Activated T-cell treated with anti-CD3 and anti-CD28 coated beads for 1 hour (primary cell): ENCODE measurements around the gene EEFSEC.

ENCODE experiments used
- DNase-seq: peaks from one replicate; pipeline ENCODE4 v3.0.0-alpha.2; 2020; ENCODE audit warnings: low read depth

EEFSEC gene

GRCh38 chr3:128448491-128448890, 295.2 kb downstream of the EEFSEC start:
- DNase-seq, result no peak

- no peak for DNase-seq
Observed at GRCh38 chr3:128449111-128449638, 295.9 kb downstream of the EEFSEC start.

- no peak for DNase-seq
Observed at GRCh38 chr3:128452120-128452519, 298.8 kb downstream of the EEFSEC start.

GRCh38 chr3:128452678-128453275, 299.5 kb downstream of the EEFSEC start:
- no peak for DNase-seq

GRCh38 chr3:128453501-128454309, 300.4 kb downstream of the EEFSEC start:
- DNase-seq, result no peak

GRCh38 chr3:128454310-128454618, 301.0 kb downstream of the EEFSEC start:
- no peak for DNase-seq

- DNase-seq, result no peak
Observed at GRCh38 chr3:128455116-128455515, 301.8 kb downstream of the EEFSEC start.

GRCh38 chr3:128455786-128456748, 302.8 kb downstream of the EEFSEC start:
- no peak for DNase-seq

GRCh38 chr3:128456776-128457715, 303.8 kb downstream of the EEFSEC start:
- no peak for DNase-seq

- DNase-seq, result no peak
Observed at GRCh38 chr3:128457937-128458336, 304.7 kb downstream of the EEFSEC start.
